NAMALWA (cell line): ENCODE data around the gene PRKCSH.
"Not testable (repeated sequence)": the region's sequence is repeated elsewhere in the genome, so short reads cannot be mapped to it uniquely, and the experiment has no call there.

Source experiments
- DNase-seq: peaks from one replicate; pipeline ENCODE4 v3.0.0-alpha.2; 2015; ENCODE audit warnings: low spot score

The PRKCSH gene

GRCh38 chr19:11435057-11435832 lies at the start of gene PRKCSH, which contains the start of gene ODAD3:
Gene PRKCSH, plus strand, starts transcription at chr19:11435635. Its CDS starts 483 bp downstream, at chr19:11436118.
Gene ODAD3, minus strand, starts transcription at chr19:11435121. Its CDS starts 105 bp downstream, at chr19:11435016.
- peak; percentile 100 for DNase-seq

GRCh38 chr19:11387162-11388034 lies 48.0 kb upstream of the PRKCSH start:
- DNase-seq, result peak; percentile 49

GRCh38 chr19:11390359-11390758 lies 45.1 kb upstream of the PRKCSH start:
- no peak for DNase-seq

GRCh38 chr19:11390933-11391680 lies 44.3 kb upstream of the PRKCSH start:
- no peak for DNase-seq

- no peak for DNase-seq
Measured at GRCh38 chr19:11397089-11397610, 38.3 kb upstream of the PRKCSH start.

- DNase-seq, result no peak
Measured at GRCh38 chr19:11399667-11400066, 35.8 kb upstream of the PRKCSH start.

GRCh38 chr19:11400798-11401197 lies 34.6 kb upstream of the PRKCSH start:
- DNase-seq, result no peak

GRCh38 chr19:11401808-11402543 lies 33.5 kb upstream of the PRKCSH start:
- DNase-seq, result no peak

- no peak for DNase-seq
Measured at GRCh38 chr19:11404588-11405222, 30.7 kb upstream of the PRKCSH start.

GRCh38 chr19:11405846-11406643 lies 29.4 kb upstream of the PRKCSH start:
- DNase-seq, result no peak

GRCh38 chr19:11406703-11407236 lies 28.7 kb upstream of the PRKCSH start:
- DNase-seq, result not testable (repeated sequence)

- DNase-seq, result no peak
Measured at GRCh38 chr19:11408591-11408990, 26.8 kb upstream of the PRKCSH start.

GRCh38 chr19:11410682-11411081 lies 24.8 kb upstream of the PRKCSH start:
- DNase-seq, result no peak

GRCh38 chr19:11414544-11414943 lies 20.9 kb upstream of the PRKCSH start:
- DNase-seq, result no peak

- DNase-seq, result no peak
Measured at GRCh38 chr19:11416346-11417052, 18.9 kb upstream of the PRKCSH start.

GRCh38 chr19:11418094-11418548 lies 17.3 kb upstream of the PRKCSH start:
- DNase-seq, result no peak

- DNase-seq, result no peak
Measured at GRCh38 chr19:11418549-11419506, 16.6 kb upstream of the PRKCSH start, which contains the start of gene RGL3. Gene RGL3, minus strand, starts transcription at chr19:11419314. Its CDS starts 36 bp downstream, at chr19:11419278.
